Prostate gland (tissue), 2 donors: Measurements from ENCODE around the gene TMSB4X. TPM values are rescaled to one million over a fixed set of nuclear protein-coding genes. Genes with fewer than 3 reads are reported as not detected.

Experiments
- DNase-seq: peaks from one replicate; pipeline ENCODE4 v3.0.0-alpha.2; 2019; ENCODE audit warnings: low spot score
- H3K27ac ChIP-seq, 2 donors: fragments of 200-600 bp; sonication (generic); 2 replicates each; pipeline ENCODE4 v1.5.1; 2017 to 2019
- H3K27me3 ChIP-seq: fragments of 200-600 bp; sonication (generic); replicated peaks from 2 replicates; pipeline ENCODE4 v1.5.1; 2019; ENCODE audit not compliant: insufficient read depth
- H3K36me3 ChIP-seq, 2 donors: fragments of 200-600 bp; sonication (generic); 1 replicate in 1 of 2; 2 replicates in 1 of 2; pipeline versions ENCODE4 v1.5.1 to v1.8.1; 2017 to 2019
- H3K4me1 ChIP-seq: fragments of 200-600 bp; sonication (generic); replicated peaks from 2 replicates; pipeline ENCODE4 v1.5.1; 2019
- H3K4me3 ChIP-seq, 2 donors: fragments of 200-600 bp; sonication (generic); 2 replicates each; pipeline ENCODE4 v1.5.1; 2017 to 2019
- H3K9me3 ChIP-seq: fragments of 200-600 bp; sonication (generic); 2 replicates; pipeline ENCODE4 v1.5.1; 2017
- POLR2A ChIP-seq: fragments of 450-650 bp; IDR thresholded peaks from one replicate; pipeline ENCODE4 v1.6.1; 2016; ENCODE audit warnings: antibody characterized with exemption, mild to moderate bottlenecking
- POLR2AphosphoS5 ChIP-seq: sonication (generic); formaldehyde crosslinking; IDR thresholded peaks from one replicate; pipeline ENCODE4 v1.6.1; 2017; ENCODE audit warnings: antibody characterized with exemption
- WGBS: methylation state at CpG from one replicate; pipeline ENCODE4 v1.1.5; 2018; 5-methylcytosine and 5-hydroxymethylcytosine counted together
- intact Hi-C: fragments of 100-400 bp; cut with DNase I; formaldehyde crosslinking; loops from one replicate; pipeline ENCODE4 v1.14.2; 2022
- total RNA-seq, 2 donors: library from RNA; depleted of rRNA; stranded (reverse); fragments of >200 nt; gene quantifications; one replicate each; pipeline ENCODE4 v1.1.0, GENCODE V29; 2016
- TF ChIP-seq, protein P1 (sequence below), 4 experiments: fragments of 200-600 bp in 2 of 4; fragments of 450-650 bp in 2 of 4; sonication (generic) in 2 of 4; IDR thresholded peaks; 1 replicate in 3 of 4; 2 replicates in 1 of 4; pipeline ENCODE4 v1.5.1; 2016 to 2019; ENCODE audit warnings: antibody characterized with exemption in 4 of 4, mild to moderate bottlenecking in 2 of 4, moderate library complexity in 2 of 4

The TMSB4X gene
- 1,000 to 10,000 TPM; 1,116 to 1,330 TPM for total RNA-seq

DNA sequence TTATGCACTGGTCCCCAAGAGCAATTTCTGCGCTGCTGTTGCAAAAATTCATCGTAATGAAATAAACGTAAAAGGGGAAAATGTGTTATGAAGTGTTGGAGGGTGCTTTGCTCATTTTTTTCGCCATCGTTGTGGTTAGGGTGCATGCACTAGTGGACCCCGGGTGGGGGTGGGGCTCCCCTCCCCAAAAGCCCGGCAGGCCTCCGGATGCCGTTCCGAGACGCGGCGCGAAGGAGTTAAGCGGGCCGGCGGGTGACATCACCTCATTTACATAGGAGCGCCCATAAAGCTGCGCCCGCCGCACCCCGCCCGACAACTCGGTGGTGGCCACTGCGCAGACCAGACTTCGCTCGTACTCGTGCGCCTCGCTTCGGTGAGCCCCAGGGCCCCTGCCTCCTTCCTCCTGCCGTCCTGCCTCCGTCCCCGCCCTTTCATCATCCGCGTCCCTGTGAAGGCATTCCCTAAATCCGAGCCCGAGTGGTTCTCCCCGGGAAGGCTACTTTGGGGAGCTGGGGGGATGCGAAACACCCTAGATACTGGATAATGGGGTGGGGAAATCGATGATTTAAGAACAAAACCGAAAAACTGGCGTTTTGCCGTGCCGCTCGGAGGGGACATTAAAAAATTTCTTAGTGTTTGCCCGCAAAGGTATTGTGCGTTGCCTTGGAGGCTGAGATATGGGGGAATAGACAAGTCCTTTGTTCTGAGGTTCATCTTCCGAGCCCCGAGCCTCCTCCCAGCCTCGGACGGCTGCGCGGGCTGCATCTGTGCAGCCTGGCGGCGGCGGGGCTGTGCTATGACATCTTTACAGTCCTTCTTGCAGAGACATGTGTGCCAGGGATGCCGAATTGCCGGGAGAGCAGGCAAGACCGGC, at the start of gene TMSB4X:
Gene TMSB4X (plus strand): TSS at position 315 of the 874 bp plus-strand sequence.
- Histone ChIP-seq H3K4me1 (no peaks in the 10 kb centered on the region), H3K4me3 (peak within 1 kb of the TSS; percentile 51 to 55), H3K27me3 (no peaks in the 10 kb centered on the region), H3K36me3 (no peaks in the 10 kb centered on the region), H3K9me3 (no peaks in the 10 kb centered on the region), H3K27ac (peak within 1 kb of the TSS; percentile 86 to 87)
- peak; percentile 77 for DNase-seq
- intact Hi-C loops, result loop anchor here (5.0 kb wide), 1 partner anchor 117 kb away; no protein-coding TSS in a partner anchor
- WGBS, result under 1% methylated on average over 40 of the region's 60 CpGs
- TF ChIP-seq, protein P1, sequence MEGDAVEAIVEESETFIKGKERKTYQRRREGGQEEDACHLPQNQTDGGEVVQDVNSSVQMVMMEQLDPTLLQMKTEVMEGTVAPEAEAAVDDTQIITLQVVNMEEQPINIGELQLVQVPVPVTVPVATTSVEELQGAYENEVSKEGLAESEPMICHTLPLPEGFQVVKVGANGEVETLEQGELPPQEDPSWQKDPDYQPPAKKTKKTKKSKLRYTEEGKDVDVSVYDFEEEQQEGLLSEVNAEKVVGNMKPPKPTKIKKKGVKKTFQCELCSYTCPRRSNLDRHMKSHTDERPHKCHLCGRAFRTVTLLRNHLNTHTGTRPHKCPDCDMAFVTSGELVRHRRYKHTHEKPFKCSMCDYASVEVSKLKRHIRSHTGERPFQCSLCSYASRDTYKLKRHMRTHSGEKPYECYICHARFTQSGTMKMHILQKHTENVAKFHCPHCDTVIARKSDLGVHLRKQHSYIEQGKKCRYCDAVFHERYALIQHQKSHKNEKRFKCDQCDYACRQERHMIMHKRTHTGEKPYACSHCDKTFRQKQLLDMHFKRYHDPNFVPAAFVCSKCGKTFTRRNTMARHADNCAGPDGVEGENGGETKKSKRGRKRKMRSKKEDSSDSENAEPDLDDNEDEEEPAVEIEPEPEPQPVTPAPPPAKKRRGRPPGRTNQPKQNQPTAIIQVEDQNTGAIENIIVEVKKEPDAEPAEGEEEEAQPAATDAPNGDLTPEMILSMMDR (IDR thresholded peaks at IDR 0.05), result peak in 2 of 4 experiments; percentile 8 to 17
- TF ChIP-seq POLR2AphosphoS5 (peak; percentile 92), POLR2A (peak; percentile 90)

DNA sequence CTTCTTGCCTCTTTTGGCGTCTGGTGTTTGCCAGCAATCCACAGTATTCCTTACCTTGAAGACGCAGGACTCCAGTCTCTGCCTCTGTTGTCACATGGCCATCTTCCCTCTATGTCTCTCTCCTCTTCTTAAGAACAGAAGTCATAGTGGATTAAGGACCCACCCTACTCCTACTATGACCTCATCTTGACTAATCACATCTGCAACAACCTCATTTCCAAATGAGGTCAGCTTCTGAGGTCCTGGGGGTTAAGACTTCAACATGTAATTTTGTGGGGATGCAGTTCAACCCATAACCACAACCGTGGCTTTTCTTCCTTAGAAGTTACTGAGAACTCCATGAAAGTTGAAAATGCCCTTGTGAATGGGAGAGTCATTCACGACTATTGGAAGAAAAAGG, 45.2 kb upstream of the TMSB4X start:
- H3K27me3 ChIP-seq, result no peaks in the 10 kb centered on the region
- DNase-seq, result no peak
- H3K9me3 ChIP-seq, result no peaks in the 10 kb centered on the region
- no peaks in the 10 kb centered on the region for H3K36me3 ChIP-seq
- no peak overlapping the region for H3K4me3 ChIP-seq
- intact Hi-C loops, result no loop called here
- H3K27ac ChIP-seq, result no peak overlapping the region
- WGBS, result 87% methylated on average over 4 of the region's 4 CpGs
- TF ChIP-seq, protein P1 (IDR thresholded peaks at IDR 0.05), result no peak
- TF ChIP-seq POLR2AphosphoS5 (no peak), POLR2A (no peak)
- no peaks in the 10 kb centered on the region for H3K4me1 ChIP-seq

DNA sequence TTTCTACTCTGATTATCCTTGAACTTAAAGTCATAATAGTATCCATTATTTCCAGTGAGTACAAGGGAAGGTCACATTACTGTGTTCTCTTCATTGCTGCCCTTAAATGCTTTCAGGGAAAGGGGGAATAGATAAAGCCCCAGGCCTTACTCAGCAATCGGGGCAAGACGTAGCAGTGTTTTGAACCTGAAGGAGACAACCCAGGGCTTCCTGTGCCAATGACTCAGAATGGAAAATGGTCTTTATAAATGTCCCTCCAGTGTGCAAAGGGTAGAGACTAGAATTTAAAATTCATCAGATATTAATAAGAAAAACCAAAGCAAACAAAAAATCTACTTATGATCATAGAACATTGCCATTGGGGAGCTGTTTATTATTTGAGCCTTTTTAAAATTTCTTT, 44.8 kb upstream of the TMSB4X start:
- Histone ChIP-seq H3K4me3 (no peak overlapping the region), H3K27ac (no peak overlapping the region), H3K4me1 (no peaks in the 10 kb centered on the region), H3K9me3 (no peaks in the 10 kb centered on the region), H3K27me3 (no peaks in the 10 kb centered on the region), H3K36me3 (no peaks in the 10 kb centered on the region)
- intact Hi-C loops, result no loop called here
- DNase-seq, result no peak
- 92% methylated on average over 2 of the region's 2 CpGs for WGBS
- TF ChIP-seq POLR2A (no peak), POLR2AphosphoS5 (no peak)
- TF ChIP-seq, protein P1 (IDR thresholded peaks at IDR 0.05), result no peak

DNA sequence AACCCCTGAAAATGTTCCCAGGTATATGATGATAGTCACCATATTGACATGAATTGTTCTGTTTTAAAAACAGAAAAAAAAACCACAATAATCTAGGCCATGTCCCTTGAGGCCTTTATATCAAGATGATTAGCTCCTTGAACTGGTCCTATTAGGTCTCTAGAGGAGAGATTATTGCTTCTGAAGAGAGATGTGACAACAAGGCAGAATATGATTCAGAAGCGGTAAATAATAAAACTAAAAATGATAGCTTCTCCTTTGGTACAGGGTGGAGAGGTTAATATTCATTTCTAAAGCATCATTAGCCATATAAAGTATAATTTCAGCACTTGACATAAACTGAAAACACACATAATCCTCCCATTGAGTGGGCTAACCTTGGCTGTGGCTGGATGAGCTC, 42.7 kb upstream of the TMSB4X start:
- 94% methylated on average over 1 of the region's 1 CpG for WGBS
- DNase-seq, result no peak
- no peak overlapping the region for H3K4me3 ChIP-seq
- no peaks in the 10 kb centered on the region for H3K9me3 ChIP-seq
- TF ChIP-seq, protein P1 (IDR thresholded peaks at IDR 0.05), result no peak
- TF ChIP-seq POLR2A, result no peak
- TF ChIP-seq POLR2AphosphoS5, result no peak
- no peaks in the 10 kb centered on the region for H3K36me3 ChIP-seq
- intact Hi-C loops, result no loop called here
- no peaks in the 10 kb centered on the region for H3K27me3 ChIP-seq
- no peaks in the 10 kb centered on the region for H3K4me1 ChIP-seq
- no peak overlapping the region for H3K27ac ChIP-seq

DNA sequence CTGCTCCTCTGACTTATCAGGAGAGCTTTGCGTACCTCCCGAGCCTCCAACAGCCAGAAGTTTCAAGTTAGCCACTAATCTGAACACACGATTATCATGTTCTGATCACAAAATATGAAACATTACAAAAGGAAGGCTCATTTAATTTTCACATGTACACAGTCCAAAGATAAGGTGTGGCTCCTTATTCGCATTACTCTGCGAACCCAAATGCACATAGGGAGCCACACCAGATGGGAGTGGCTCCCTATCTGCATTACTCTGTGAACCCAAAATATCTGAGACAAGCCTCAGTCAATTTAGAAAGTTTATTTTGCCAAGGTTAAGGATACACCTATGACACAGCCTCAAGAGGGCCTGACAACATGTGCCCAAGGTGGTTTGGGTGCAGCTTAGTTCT, 40.1 kb upstream of the TMSB4X start:
- intact Hi-C loops, result no loop called here
- Histone ChIP-seq H3K4me1 (no peaks in the 10 kb centered on the region), H3K9me3 (no peaks in the 10 kb centered on the region), H3K27me3 (no peaks in the 10 kb centered on the region), H3K27ac (no peak overlapping the region), H3K36me3 (no peaks in the 10 kb centered on the region), H3K4me3 (no peak overlapping the region)
- DNase-seq, result no peak
- TF ChIP-seq POLR2A, result no peak
- no peak for TF ChIP-seq POLR2AphosphoS5
- TF ChIP-seq, protein P1 (IDR thresholded peaks at IDR 0.05), result no peak
- 82% methylated on average over 5 of the region's 5 CpGs for WGBS
